Urothelium cell line (cell line): ENCODE data around the gene ATP6V1E1.
"Not testable (repeated sequence)": the region's sequence is repeated elsewhere in the genome, so short reads cannot be mapped to it uniquely, and the experiment has no call there.

ENCODE experiments used
- DNase-seq: peaks from one replicate; pipeline ENCODE4 v3.0.0; 2011; ENCODE audit warnings: low spot score, mixed read lengths
- FAIRE-seq: peaks from 2 replicates; lab custom pipeline; 2011; peaks lifted over from hg19 to GRCh38; lab: Jason Lieb, UNC

ATP6V1E1 gene

GRCh38 chr22:17583151-17583550 is 45.4 kb downstream of the ATP6V1E1 start:
- DNase-seq (no peak), FAIRE-seq (no peak)

- DNase-seq = no peak
- no peak for FAIRE-seq
Measured at GRCh38 chr22:17581631-17582030, 46.9 kb downstream of the ATP6V1E1 start.

GRCh38 chr22:17581056-17581455 is 47.5 kb downstream of the ATP6V1E1 start:
- DNase-seq (no peak), FAIRE-seq (no peak)

- no peak for FAIRE-seq
- DNase-seq = no peak
Measured at GRCh38 chr22:17580441-17581031, 48.0 kb downstream of the ATP6V1E1 start.

- FAIRE-seq = no peak
- DNase-seq = no peak
Measured at GRCh38 chr22:17579535-17579981, 49.0 kb downstream of the ATP6V1E1 start.

- FAIRE-seq = no peak
- no peak for DNase-seq
Measured at GRCh38 chr22:17578136-17578754, 50.3 kb downstream of the ATP6V1E1 start.

GRCh38 chr22:17576470-17576869 is 52.1 kb downstream of the ATP6V1E1 start:
- DNase-seq (peak; percentile 35), FAIRE-seq (no peak)

GRCh38 chr22:17575681-17576080 is 52.9 kb downstream of the ATP6V1E1 start:
- DNase-seq (no peak), FAIRE-seq (no peak)

- DNase-seq (no peak), FAIRE-seq (no peak)
Measured at GRCh38 chr22:17575151-17575550, 53.4 kb downstream of the ATP6V1E1 start.

- DNase-seq (no peak), FAIRE-seq (no peak)
Measured at GRCh38 chr22:17570851-17571631, 57.5 kb downstream of the ATP6V1E1 start.

- DNase-seq (no peak), FAIRE-seq (no peak)
Measured at GRCh38 chr22:17569971-17570511, 58.5 kb downstream of the ATP6V1E1 start.

GRCh38 chr22:17566776-17567175 is 61.8 kb downstream of the ATP6V1E1 start:
- DNase-seq = no peak
- FAIRE-seq = no peak

- not testable (repeated sequence) for DNase-seq, FAIRE-seq
Measured at GRCh38 chr22:17566016-17566687, 62.4 kb downstream of the ATP6V1E1 start.

GRCh38 chr22:17563936-17564391 is 64.6 kb downstream of the ATP6V1E1 start:
- DNase-seq = no peak
- FAIRE-seq = no peak

GRCh38 chr22:17562906-17563870 is 65.4 kb downstream of the ATP6V1E1 start, which contains the start of gene SLC25A18:
Gene SLC25A18 (plus strand): TSS chr22:17563498. CDS start chr22:17579945, 16,447 bp downstream.
- no peak for FAIRE-seq

GRCh38 chr22:17559188-17559587 is 69.4 kb downstream of the ATP6V1E1 start:
- DNase-seq (no peak), FAIRE-seq (no peak)

More at GRCh38 chr22:17562906-17563870, 65.4 kb downstream of the ATP6V1E1 start, which contains the start of gene SLC25A18:
- no peak for DNase-seq

GRCh38 chr22:17554814-17555213 is 73.7 kb downstream of the ATP6V1E1 start:
- DNase-seq (no peak), FAIRE-seq (no peak)

- no peak for FAIRE-seq
- no peak for DNase-seq
Measured at GRCh38 chr22:17552737-17553136, 75.8 kb downstream of the ATP6V1E1 start.

GRCh38 chr22:17549655-17550054 is 78.9 kb downstream of the ATP6V1E1 start:
- no peak for FAIRE-seq
- no peak for DNase-seq

GRCh38 chr22:17549183-17549582 is 79.4 kb downstream of the ATP6V1E1 start:
- no peak for DNase-seq
- no peak for FAIRE-seq
